IMR-90 (cell line): ENCODE measurements around the gene FMO4. TPM values are rescaled to one million over a fixed set of nuclear protein-coding genes. Genes with fewer than 3 reads are reported as not detected.

Experiments used
- ATAC-seq: fragments of 200-7000 bp; cut with Tn5 transposase; 2 replicates; pipeline ENCODE4 v1.9.1; 2020; ENCODE audit warnings: low read depth, mild to moderate bottlenecking, moderate library complexity
- BruUV-seq: library from RNA; stranded (reverse); fragments of 400-500 nt; replicated peaks from 2 replicates; lab custom pipeline; 2021; lab: Mats Ljungman, UMichigan
- CTCF ChIA-PET: fragments of 300-600 bp; formaldehyde crosslinking; extraction: SDS; loops from one replicate; lab custom pipeline; 2021; ENCODE audit warnings: antibody characterized with exemption; lab: Yijun Ruan, JAX
- POLR2A ChIA-PET: fragments of 300-600 bp; sonication (Branson Sonifier 250); formaldehyde crosslinking; loops from one replicate; lab custom pipeline; 2022; ENCODE audit warnings: antibody characterized with exemption; ENCODE audit not compliant: unreplicated experiment; lab: Charles Lee
- DNase-seq: peaks from one replicate; pipeline ENCODE4 v3.0.0; 2013
- H2AFZ ChIP-seq: replicated peaks from 2 replicates; pipeline ENCODE3; 2013; ENCODE audit warnings: low read length, mild to moderate bottlenecking; ENCODE audit not compliant: poor library complexity
- H2AK5ac ChIP-seq: 2 replicates; pipeline ENCODE4 v1.6.1; 2013; ENCODE audit warnings: low read depth, low read length, inconsistent platforms
- H2AK9ac ChIP-seq: replicated peaks from 2 replicates; pipeline ENCODE3; 2013; ENCODE audit warnings: mild to moderate bottlenecking, low read depth, low read length, moderate library complexity; ENCODE audit not compliant: poor library complexity
- H2BK120ac ChIP-seq: 2 replicates; pipeline ENCODE4 v1.6.1; 2013; ENCODE audit warnings: low read depth, low read length, inconsistent platforms
- H2BK15ac ChIP-seq: 3 replicates; pipeline ENCODE4 v1.6.1; 2013; ENCODE audit warnings: low read depth, low read length, inconsistent platforms
- H2BK20ac ChIP-seq: 2 replicates; pipeline ENCODE4 v1.6.1; 2013; ENCODE audit warnings: low read depth, mild to moderate bottlenecking, inconsistent platforms, low read length, moderate library complexity
- H2BK5ac ChIP-seq: 2 replicates; pipeline ENCODE4 v1.6.1; 2013; ENCODE audit warnings: mild to moderate bottlenecking, low read depth, low read length, inconsistent platforms; ENCODE audit not compliant: poor library complexity, severe bottlenecking
- H3K14ac ChIP-seq: replicated peaks from 2 replicates; pipeline ENCODE4 v1.6.1; 2013; ENCODE audit warnings: low read depth, low read length, inconsistent platforms
- H3K18ac ChIP-seq: 2 replicates; pipeline ENCODE4 v1.6.1; 2013; ENCODE audit warnings: low read depth, low read length, control low read depth
- H3K23ac ChIP-seq: 2 replicates; pipeline ENCODE4 v1.6.1; 2013; ENCODE audit warnings: low read depth, low read length, inconsistent platforms
- H3K27ac ChIP-seq: 2 replicates; pipeline ENCODE4 v1.5.1; 2013; ENCODE audit warnings: mild to moderate bottlenecking, control low read depth, low read length; ENCODE audit not compliant: insufficient read depth
- H3K27me3 ChIP-seq: 2 replicates; pipeline ENCODE4 v1.6.1; 2013; ENCODE audit warnings: low read length; ENCODE audit not compliant: control insufficient read depth, insufficient read depth
- H3K36me3 ChIP-seq: 2 replicates; pipeline ENCODE4 v1.6.1; 2013; ENCODE audit warnings: low read length, mixed read lengths; ENCODE audit not compliant: control insufficient read depth, insufficient read depth
- H3K4ac ChIP-seq: 2 replicates; pipeline ENCODE4 v1.6.1; 2013; ENCODE audit warnings: low read depth, low read length, inconsistent platforms
- H3K4me1 ChIP-seq: 2 replicates; pipeline ENCODE4 v1.6.1; 2013; ENCODE audit warnings: low read length, mixed read lengths; ENCODE audit not compliant: control insufficient read depth, insufficient read depth
- H3K4me2 ChIP-seq: 2 replicates; pipeline ENCODE4 v1.6.1; 2013; ENCODE audit warnings: low read depth, mild to moderate bottlenecking, control low read depth, low read length, moderate library complexity
- H3K4me3 ChIP-seq: 2 replicates; pipeline ENCODE4 v1.5.1; 2013; ENCODE audit warnings: low read depth, mild to moderate bottlenecking, control low read depth, low read length, moderate library complexity; ENCODE audit not compliant: insufficient read depth
- H3K56ac ChIP-seq: 2 replicates; pipeline ENCODE4 v1.6.1; 2013; ENCODE audit warnings: low read length, inconsistent platforms; ENCODE audit not compliant: insufficient read depth; ENCODE audit errors: extremely low read depth
- H3K79me1 ChIP-seq, 2 experiments: 2 replicates each; pipeline ENCODE4 v1.6.1; 2013; ENCODE audit warnings: low read length in 2 of 2, inconsistent platforms in 1 of 2, low read depth in 1 of 2
- H3K9ac ChIP-seq: 2 replicates; pipeline ENCODE4 v1.6.1; 2013; ENCODE audit warnings: low read depth, low read length, control low read depth
- H3K9me1 ChIP-seq: 2 replicates; pipeline ENCODE4 v1.6.1; 2013; ENCODE audit warnings: low read length, inconsistent platforms; ENCODE audit not compliant: insufficient read depth
- H3K9me3 ChIP-seq: 2 replicates; pipeline ENCODE4 v1.6.1; 2013; ENCODE audit warnings: low read length; ENCODE audit not compliant: control insufficient read depth, insufficient read depth
- H4K20me1 ChIP-seq: 2 replicates; pipeline ENCODE4 v1.6.1; 2013; ENCODE audit warnings: low read length, inconsistent platforms; ENCODE audit not compliant: insufficient read depth
- H4K5ac ChIP-seq: 2 replicates; pipeline ENCODE4 v1.6.1; 2013; ENCODE audit warnings: mild to moderate bottlenecking, low read depth, low read length, control low read depth
- H4K8ac ChIP-seq, 2 experiments: 2 replicates each; pipeline ENCODE4 v1.6.1; 2013; ENCODE audit warnings: low read depth in 2 of 2, low read length in 2 of 2, control low read depth in 1 of 2, inconsistent platforms in 1 of 2
- H4K91ac ChIP-seq: 2 replicates; pipeline ENCODE4 v1.6.1; 2013; ENCODE audit warnings: low read depth, low read length, inconsistent platforms; ENCODE audit not compliant: insufficient read depth
- CEBPB ChIP-seq: IDR thresholded peaks from 2 replicates; pipeline ENCODE4 v1.6.1; 2012; ENCODE audit warnings: low read depth, low read length, improper control_type of control experiment
- CHD1 ChIP-seq: IDR thresholded peaks from 2 replicates; pipeline ENCODE4 v1.6.1; 2012; ENCODE audit warnings: low read depth, low read length, improper control_type of control experiment
- ELK1 ChIP-seq: fragments of 150-350 bp; IDR thresholded peaks from 2 replicates; pipeline ENCODE4 v1.6.1; 2016; ENCODE audit warnings: low read depth, mild to moderate bottlenecking, low read length, moderate library complexity, borderline replicate concordance
- FOS ChIP-seq: fragments of 150-350 bp; IDR thresholded peaks from 2 replicates; pipeline ENCODE4 v1.6.1; 2016; ENCODE audit warnings: low read depth, low read length
- MAZ ChIP-seq: IDR thresholded peaks from 2 replicates; pipeline ENCODE4 v1.6.1; 2012; ENCODE audit warnings: low read depth, mild to moderate bottlenecking, low read length, improper control_type of control experiment, moderate library complexity, borderline replicate concordance
- POLR2A ChIP-seq: IDR thresholded peaks from 2 replicates; pipeline ENCODE4 v1.6.1; 2012; ENCODE audit warnings: mild to moderate bottlenecking, low read depth, low read length
- RCOR1 ChIP-seq: IDR thresholded peaks from 2 replicates; pipeline ENCODE4 v1.6.1; 2012; ENCODE audit warnings: mild to moderate bottlenecking, low read length, improper control_type of control experiment; ENCODE audit not compliant: insufficient replicate concordance
- RFX5 ChIP-seq: IDR thresholded peaks from 2 replicates; pipeline ENCODE4 v1.8.0; 2012; ENCODE audit warnings: low read depth, mild to moderate bottlenecking, low read length, moderate library complexity
- WGBS, 2 experiments: methylation state at CpG; one replicate each; pipeline versions ENCODE4 v1.1.5 to v1.1.7; 2013; ENCODE audit warnings: missing lambda C conversion rate in 2 of 2; ENCODE audit not compliant: insufficient read length in 1 of 2; ENCODE audit errors: extremely low coverage in 2 of 2; 5-methylcytosine and 5-hydroxymethylcytosine counted together
- dilution Hi-C: fragments of 300-500 bp; cut with HindIII; formaldehyde crosslinking; loops from one replicate; pipeline ENCODE4 v1.14.3; 2018; ENCODE audit warnings: low sequenced_read_pairs; ENCODE audit not compliant: unreplicated experiment
- in situ Hi-C: fragments of 300-500 bp; cut with MboI; formaldehyde crosslinking; loops from 3 replicates; pipeline ENCODE4 v1.14.3; 2019; ENCODE audit warnings: low sequenced_read_pairs, inconsistent platforms, mixed read lengths
- intact Hi-C: fragments of 100-400 bp; cut with micrococcal nuclease; formaldehyde crosslinking; loops from 2 replicates; pipeline ENCODE4 v1.10.0; 2022
- polyA plus RNA-seq, 3 experiments: library from polyadenylated mRNA; depleted of rRNA; stranded (reverse); fragments of >200 nt; gene quantifications; 2 replicates each; pipeline ENCODE4 v1.2.3, GENCODE V29; 2012; ENCODE audit warnings: low replicate concordance in 1 of 3
- total RNA-seq: library from RNA; depleted of rRNA; stranded (reverse); fragments of >200 nt; gene quantifications from 2 replicates; pipeline ENCODE4 v1.2.3, GENCODE V29; 2012
- TF ChIP-seq, protein P1 (sequence below): fragments of 150-350 bp; IDR thresholded peaks from 2 replicates; pipeline ENCODE4 v1.6.1; 2017; ENCODE audit warnings: mild to moderate bottlenecking, antibody characterized with exemption, low read length, low read depth
- TF ChIP-seq, protein P2 (sequence below): conservative IDR thresholded peaks from 2 replicates; pipeline ENCODE4 v1.5.1; 2012; ENCODE audit warnings: mild to moderate bottlenecking, low read depth, low read length, improper control_type of control experiment

Gene FMO4
- total and polyA plus RNA-seq, 2 of the 4 experiments (the other 2 are of a cell fraction) = 0.36 to 0.55 TPM

DNA sequence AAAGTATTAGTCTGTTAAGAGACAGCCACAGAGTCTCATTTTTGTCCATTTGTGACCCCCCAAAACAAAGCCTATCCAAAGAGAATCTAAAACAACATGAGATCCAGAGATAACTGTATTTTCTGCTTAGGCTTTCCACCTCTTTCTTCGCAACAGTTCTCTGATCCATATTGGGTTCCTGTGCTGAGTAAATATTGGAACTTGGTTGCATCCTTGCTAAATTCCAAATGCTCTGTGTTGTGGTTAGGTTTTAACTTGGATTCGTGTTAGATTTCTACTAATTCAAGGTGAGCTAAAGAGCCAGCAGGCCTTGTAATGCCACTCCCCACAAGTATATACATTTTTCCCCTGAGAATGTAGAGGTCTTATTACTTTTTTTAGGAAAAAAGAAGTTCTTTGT is 36.4 kb upstream of the FMO4 start:
- no CpG with 5 or more reads among the region's 2 CpGs for WGBS, 2 experiments
- Histone ChIP-seq H3K56ac (no peak overlapping the region), H3K23ac (no peak overlapping the region), H2BK20ac (no peak overlapping the region), H3K14ac (no peak overlapping the region), H4K5ac (no peak overlapping the region), H3K36me3 (no peaks in the 10 kb centered on the region), H4K20me1 (no peaks in the 10 kb centered on the region), H3K79me1 (no peaks in the 10 kb centered on the region), H3K9me3 (no peaks in the 10 kb centered on the region), H3K27me3 (no peaks in the 10 kb centered on the region; the same call in 1 of the 2 replicates), H3K4me3 (no peak overlapping the region), H3K18ac (no peak overlapping the region), H4K8ac (no peak overlapping the region), H2BK5ac (no peak overlapping the region), H2BK15ac (no peak overlapping the region), H2BK120ac (no peak overlapping the region), H3K4me2 (no peak overlapping the region), H3K4me1 (no peaks in the 10 kb centered on the region), H2AFZ (no peak overlapping the region), H3K9me1 (no peaks in the 10 kb centered on the region), H3K27ac (no peak overlapping the region), H4K91ac (no peak overlapping the region), H2AK5ac (no peak overlapping the region), H3K9ac (no peak overlapping the region), H2AK9ac (no peak overlapping the region), H3K4ac (no peak overlapping the region)
- in situ Hi-C loops = no loop called here
- dilution Hi-C loops = no loop called here
- no peak for ATAC-seq
- DNase-seq = no peak
- intact Hi-C loops = no loop called here
- TF ChIP-seq FOS = no peak
- TF ChIP-seq, protein P1, sequence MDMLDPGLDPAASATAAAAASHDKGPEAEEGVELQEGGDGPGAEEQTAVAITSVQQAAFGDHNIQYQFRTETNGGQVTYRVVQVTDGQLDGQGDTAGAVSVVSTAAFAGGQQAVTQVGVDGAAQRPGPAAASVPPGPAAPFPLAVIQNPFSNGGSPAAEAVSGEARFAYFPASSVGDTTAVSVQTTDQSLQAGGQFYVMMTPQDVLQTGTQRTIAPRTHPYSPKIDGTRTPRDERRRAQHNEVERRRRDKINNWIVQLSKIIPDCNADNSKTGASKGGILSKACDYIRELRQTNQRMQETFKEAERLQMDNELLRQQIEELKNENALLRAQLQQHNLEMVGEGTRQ = no peak
- TF ChIP-seq ELK1 = no peak
- TF ChIP-seq MAZ = no peak
- no peak for TF ChIP-seq POLR2A
- no peak for TF ChIP-seq RFX5
- no peak for TF ChIP-seq CEBPB
- TF ChIP-seq, protein P2, sequence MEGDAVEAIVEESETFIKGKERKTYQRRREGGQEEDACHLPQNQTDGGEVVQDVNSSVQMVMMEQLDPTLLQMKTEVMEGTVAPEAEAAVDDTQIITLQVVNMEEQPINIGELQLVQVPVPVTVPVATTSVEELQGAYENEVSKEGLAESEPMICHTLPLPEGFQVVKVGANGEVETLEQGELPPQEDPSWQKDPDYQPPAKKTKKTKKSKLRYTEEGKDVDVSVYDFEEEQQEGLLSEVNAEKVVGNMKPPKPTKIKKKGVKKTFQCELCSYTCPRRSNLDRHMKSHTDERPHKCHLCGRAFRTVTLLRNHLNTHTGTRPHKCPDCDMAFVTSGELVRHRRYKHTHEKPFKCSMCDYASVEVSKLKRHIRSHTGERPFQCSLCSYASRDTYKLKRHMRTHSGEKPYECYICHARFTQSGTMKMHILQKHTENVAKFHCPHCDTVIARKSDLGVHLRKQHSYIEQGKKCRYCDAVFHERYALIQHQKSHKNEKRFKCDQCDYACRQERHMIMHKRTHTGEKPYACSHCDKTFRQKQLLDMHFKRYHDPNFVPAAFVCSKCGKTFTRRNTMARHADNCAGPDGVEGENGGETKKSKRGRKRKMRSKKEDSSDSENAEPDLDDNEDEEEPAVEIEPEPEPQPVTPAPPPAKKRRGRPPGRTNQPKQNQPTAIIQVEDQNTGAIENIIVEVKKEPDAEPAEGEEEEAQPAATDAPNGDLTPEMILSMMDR = no peak
- TF ChIP-seq RCOR1 = no peak
- no peak for TF ChIP-seq CHD1
- POLR2A ChIA-PET = no interaction called here
- no TSS peak for BruUV-seq
- CTCF ChIA-PET = interaction anchor here (0.6 kb wide), 1 partner anchor 75 kb away, joined by 4 read pairs; no protein-coding TSS in a partner anchor
